Measurements from ENCODE around the gene PPP2R5D. TPM values are rescaled to one million over a fixed set of nuclear protein-coding genes. Genes with fewer than 3 reads are reported as not detected.

PPP2R5D gene
- total and polyA plus RNA-seq, 2 of the 8 experiments (the other 6 are each of a cell fraction or from before 2014, with no cell fraction given) = 52.1 to 55.7 TPM

GRCh38 chr6:42971746-42972327 lies 12.5 kb upstream of the PPP2R5D start (continued):
- no peak for TF ChIP-seq CHD7 (IDR thresholded peaks at IDR 0.05; ENCODE audit: insufficient replicate concordance, low read length)

All from H1 (cell line).